Sigmoid colon (tissue), 4 donors: ENCODE measurements around the gene FBXL22.

Experiments used
- EP300 ChIP-seq, 4 donors: sonication (generic); formaldehyde crosslinking; IDR thresholded peaks; one replicate each; pipeline ENCODE4 v1.6.1; 2017; ENCODE audit warnings: antibody characterized with exemption in 4 of 4
- POLR2AphosphoS5 ChIP-seq, 4 donors: sonication (generic); formaldehyde crosslinking; IDR thresholded peaks; one replicate each; pipeline ENCODE4 v1.6.1; 2017; ENCODE audit warnings: antibody characterized with exemption in 4 of 4
- TF ChIP-seq, protein P1 (sequence below), 4 experiments: fragments of 450-650 bp in 3 of 4; fragments of 200-600 bp in 1 of 4; IDR thresholded peaks; one replicate each; pipeline ENCODE4 v1.5.1; 2016 to 2019; ENCODE audit warnings: antibody characterized with exemption in 4 of 4, mild to moderate bottlenecking in 3 of 4, moderate library complexity in 2 of 4

- TF ChIP-seq, protein P1, sequence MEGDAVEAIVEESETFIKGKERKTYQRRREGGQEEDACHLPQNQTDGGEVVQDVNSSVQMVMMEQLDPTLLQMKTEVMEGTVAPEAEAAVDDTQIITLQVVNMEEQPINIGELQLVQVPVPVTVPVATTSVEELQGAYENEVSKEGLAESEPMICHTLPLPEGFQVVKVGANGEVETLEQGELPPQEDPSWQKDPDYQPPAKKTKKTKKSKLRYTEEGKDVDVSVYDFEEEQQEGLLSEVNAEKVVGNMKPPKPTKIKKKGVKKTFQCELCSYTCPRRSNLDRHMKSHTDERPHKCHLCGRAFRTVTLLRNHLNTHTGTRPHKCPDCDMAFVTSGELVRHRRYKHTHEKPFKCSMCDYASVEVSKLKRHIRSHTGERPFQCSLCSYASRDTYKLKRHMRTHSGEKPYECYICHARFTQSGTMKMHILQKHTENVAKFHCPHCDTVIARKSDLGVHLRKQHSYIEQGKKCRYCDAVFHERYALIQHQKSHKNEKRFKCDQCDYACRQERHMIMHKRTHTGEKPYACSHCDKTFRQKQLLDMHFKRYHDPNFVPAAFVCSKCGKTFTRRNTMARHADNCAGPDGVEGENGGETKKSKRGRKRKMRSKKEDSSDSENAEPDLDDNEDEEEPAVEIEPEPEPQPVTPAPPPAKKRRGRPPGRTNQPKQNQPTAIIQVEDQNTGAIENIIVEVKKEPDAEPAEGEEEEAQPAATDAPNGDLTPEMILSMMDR (IDR thresholded peaks at IDR 0.05), result no peak
- TF ChIP-seq EP300 (IDR thresholded peaks at IDR 0.05) (no peak), POLR2AphosphoS5 (IDR thresholded peaks at IDR 0.05) (no peak)
Observed at GRCh38 chr15:63554337-63554927, 42.8 kb upstream of the FBXL22 start.
